Globus pallidus (tissue), 1 donor: ENCODE results near the gene HOXB6.

Source experiments
- DNase-seq: peaks from one replicate; pipeline ENCODE4 v3.0.0-alpha.2; 2015; ENCODE audit warnings: low spot score

Gene HOXB6

GRCh38 chr17:48552466-48553189, 52.2 kb downstream of the HOXB6 start:
- no peak for DNase-seq

GRCh38 chr17:48551596-48552465, 53.0 kb downstream of the HOXB6 start:
- no peak for DNase-seq

- no peak for DNase-seq
These were observed 53.6 kb downstream of the HOXB6 start for GRCh38 chr17:48551214-48551555.

- DNase-seq, result no peak
These were observed 54.1 kb downstream of the HOXB6 start for GRCh38 chr17:48550502-48551213.

GRCh38 chr17:48549914-48550501, 54.8 kb downstream of the HOXB6 start:
- DNase-seq, result no peak

GRCh38 chr17:48549281-48549630, 55.5 kb downstream of the HOXB6 start:
- DNase-seq, result no peak

GRCh38 chr17:48548523-48549280, 56.1 kb downstream of the HOXB6 start:
- no peak for DNase-seq

GRCh38 chr17:48547808-48548522, 56.8 kb downstream of the HOXB6 start:
- no peak for DNase-seq

- DNase-seq, result no peak
These were observed 57.6 kb downstream of the HOXB6 start for GRCh38 chr17:48546924-48547807.

- no peak for DNase-seq
These were observed 58.5 kb downstream of the HOXB6 start for GRCh38 chr17:48546137-48546923.
